WTC11 (cell line): ENCODE results near the gene POLDIP2.

Experiments
- NR1H2 ChIP-seq: sonication (generic); formaldehyde crosslinking; IDR thresholded peaks from 2 replicates; pipeline ENCODE4 v1.9.0; 2021; ENCODE audit warnings: mild to moderate bottlenecking, moderate library complexity, missing genetic modification reagents
- ZNF263 ChIP-seq: sonication (generic); formaldehyde crosslinking; IDR thresholded peaks from 2 replicates; pipeline ENCODE4 v1.8.1; 2022; ENCODE audit warnings: low read depth, mild to moderate bottlenecking, moderate library complexity, missing genetic modification reagents
- TF ChIP-seq, protein P1 (sequence below): fragments of 200-600 bp; IDR thresholded peaks from 2 replicates; pipeline ENCODE4 v1.8.0; 2022; ENCODE audit warnings: antibody characterized with exemption
- TF ChIP-seq, protein P2 (sequence below): sonication (generic); formaldehyde crosslinking; IDR thresholded peaks from 2 replicates; pipeline ENCODE4 v1.8.1; 2023; ENCODE audit warnings: mild to moderate bottlenecking, missing genetic modification reagents, moderate library complexity
- TF ChIP-seq, protein P3 (sequence below): sonication (generic); formaldehyde crosslinking; IDR thresholded peaks from 2 replicates; pipeline ENCODE4 v1.8.1; 2022; ENCODE audit warnings: mild to moderate bottlenecking, moderate library complexity, missing genetic modification reagents
- TF ChIP-seq, protein P4 (sequence below): sonication (generic); formaldehyde crosslinking; IDR thresholded peaks from 2 replicates; pipeline ENCODE4 v1.8.1; 2023; ENCODE audit warnings: mild to moderate bottlenecking, missing genetic modification reagents, borderline replicate concordance
- TF ChIP-seq, protein P5 (sequence below): sonication (generic); formaldehyde crosslinking; IDR thresholded peaks from 2 replicates; pipeline ENCODE4 v1.8.0; 2022; ENCODE audit warnings: mild to moderate bottlenecking, missing genetic modification reagents
- TF ChIP-seq, protein P6 (sequence below): sonication (generic); formaldehyde crosslinking; IDR thresholded peaks from 2 replicates; pipeline ENCODE4 v1.8.0; 2022; ENCODE audit warnings: mild to moderate bottlenecking, missing genetic modification reagents

DNA sequence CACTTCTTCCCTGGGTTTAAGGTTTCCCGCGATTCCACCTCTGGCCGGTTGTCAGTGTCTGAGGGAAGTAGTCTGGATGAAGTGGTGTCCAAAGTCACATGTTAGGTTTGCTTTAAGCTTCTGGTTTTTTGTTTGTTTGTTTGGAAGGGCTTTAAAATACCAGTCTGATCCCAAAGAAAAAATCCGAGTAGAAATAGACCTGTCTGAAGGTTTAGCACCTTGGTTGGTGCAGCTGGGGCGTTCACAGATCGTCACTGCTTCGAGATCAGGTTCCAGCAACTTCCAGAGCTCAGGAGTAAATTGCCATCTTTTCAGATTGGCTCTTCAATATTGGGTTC lies 37.8 kb downstream of the POLDIP2 start:
- TF ChIP-seq, protein P1, sequence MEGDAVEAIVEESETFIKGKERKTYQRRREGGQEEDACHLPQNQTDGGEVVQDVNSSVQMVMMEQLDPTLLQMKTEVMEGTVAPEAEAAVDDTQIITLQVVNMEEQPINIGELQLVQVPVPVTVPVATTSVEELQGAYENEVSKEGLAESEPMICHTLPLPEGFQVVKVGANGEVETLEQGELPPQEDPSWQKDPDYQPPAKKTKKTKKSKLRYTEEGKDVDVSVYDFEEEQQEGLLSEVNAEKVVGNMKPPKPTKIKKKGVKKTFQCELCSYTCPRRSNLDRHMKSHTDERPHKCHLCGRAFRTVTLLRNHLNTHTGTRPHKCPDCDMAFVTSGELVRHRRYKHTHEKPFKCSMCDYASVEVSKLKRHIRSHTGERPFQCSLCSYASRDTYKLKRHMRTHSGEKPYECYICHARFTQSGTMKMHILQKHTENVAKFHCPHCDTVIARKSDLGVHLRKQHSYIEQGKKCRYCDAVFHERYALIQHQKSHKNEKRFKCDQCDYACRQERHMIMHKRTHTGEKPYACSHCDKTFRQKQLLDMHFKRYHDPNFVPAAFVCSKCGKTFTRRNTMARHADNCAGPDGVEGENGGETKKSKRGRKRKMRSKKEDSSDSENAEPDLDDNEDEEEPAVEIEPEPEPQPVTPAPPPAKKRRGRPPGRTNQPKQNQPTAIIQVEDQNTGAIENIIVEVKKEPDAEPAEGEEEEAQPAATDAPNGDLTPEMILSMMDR, result no peak
- TF ChIP-seq, protein P2, sequence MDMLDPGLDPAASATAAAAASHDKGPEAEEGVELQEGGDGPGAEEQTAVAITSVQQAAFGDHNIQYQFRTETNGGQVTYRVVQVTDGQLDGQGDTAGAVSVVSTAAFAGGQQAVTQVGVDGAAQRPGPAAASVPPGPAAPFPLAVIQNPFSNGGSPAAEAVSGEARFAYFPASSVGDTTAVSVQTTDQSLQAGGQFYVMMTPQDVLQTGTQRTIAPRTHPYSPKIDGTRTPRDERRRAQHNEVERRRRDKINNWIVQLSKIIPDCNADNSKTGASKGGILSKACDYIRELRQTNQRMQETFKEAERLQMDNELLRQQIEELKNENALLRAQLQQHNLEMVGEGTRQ (CRISPR knock-in tag), result no peak
- TF ChIP-seq ZNF263 (CRISPR knock-in tag) (no peak), NR1H2 (CRISPR knock-in tag) (no peak)
- TF ChIP-seq, protein P3, sequence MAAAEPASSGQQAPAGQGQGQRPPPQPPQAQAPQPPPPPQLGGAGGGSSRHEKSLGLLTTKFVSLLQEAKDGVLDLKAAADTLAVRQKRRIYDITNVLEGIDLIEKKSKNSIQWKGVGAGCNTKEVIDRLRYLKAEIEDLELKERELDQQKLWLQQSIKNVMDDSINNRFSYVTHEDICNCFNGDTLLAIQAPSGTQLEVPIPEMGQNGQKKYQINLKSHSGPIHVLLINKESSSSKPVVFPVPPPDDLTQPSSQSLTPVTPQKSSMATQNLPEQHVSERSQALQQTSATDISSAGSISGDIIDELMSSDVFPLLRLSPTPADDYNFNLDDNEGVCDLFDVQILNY (CRISPR knock-in tag), result no peak
- TF ChIP-seq, protein P4, sequence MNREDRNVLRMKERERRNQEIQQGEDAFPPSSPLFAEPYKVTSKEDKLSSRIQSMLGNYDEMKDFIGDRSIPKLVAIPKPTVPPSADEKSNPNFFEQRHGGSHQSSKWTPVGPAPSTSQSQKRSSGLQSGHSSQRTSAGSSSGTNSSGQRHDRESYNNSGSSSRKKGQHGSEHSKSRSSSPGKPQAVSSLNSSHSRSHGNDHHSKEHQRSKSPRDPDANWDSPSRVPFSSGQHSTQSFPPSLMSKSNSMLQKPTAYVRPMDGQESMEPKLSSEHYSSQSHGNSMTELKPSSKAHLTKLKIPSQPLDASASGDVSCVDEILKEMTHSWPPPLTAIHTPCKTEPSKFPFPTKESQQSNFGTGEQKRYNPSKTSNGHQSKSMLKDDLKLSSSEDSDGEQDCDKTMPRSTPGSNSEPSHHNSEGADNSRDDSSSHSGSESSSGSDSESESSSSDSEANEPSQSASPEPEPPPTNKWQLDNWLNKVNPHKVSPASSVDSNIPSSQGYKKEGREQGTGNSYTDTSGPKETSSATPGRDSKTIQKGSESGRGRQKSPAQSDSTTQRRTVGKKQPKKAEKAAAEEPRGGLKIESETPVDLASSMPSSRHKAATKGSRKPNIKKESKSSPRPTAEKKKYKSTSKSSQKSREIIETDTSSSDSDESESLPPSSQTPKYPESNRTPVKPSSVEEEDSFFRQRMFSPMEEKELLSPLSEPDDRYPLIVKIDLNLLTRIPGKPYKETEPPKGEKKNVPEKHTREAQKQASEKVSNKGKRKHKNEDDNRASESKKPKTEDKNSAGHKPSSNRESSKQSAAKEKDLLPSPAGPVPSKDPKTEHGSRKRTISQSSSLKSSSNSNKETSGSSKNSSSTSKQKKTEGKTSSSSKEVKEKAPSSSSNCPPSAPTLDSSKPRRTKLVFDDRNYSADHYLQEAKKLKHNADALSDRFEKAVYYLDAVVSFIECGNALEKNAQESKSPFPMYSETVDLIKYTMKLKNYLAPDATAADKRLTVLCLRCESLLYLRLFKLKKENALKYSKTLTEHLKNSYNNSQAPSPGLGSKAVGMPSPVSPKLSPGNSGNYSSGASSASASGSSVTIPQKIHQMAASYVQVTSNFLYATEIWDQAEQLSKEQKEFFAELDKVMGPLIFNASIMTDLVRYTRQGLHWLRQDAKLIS (CRISPR knock-in tag), result no peak
- TF ChIP-seq, protein P5, sequence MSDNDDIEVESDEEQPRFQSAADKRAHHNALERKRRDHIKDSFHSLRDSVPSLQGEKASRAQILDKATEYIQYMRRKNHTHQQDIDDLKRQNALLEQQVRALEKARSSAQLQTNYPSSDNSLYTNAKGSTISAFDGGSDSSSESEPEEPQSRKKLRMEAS (CRISPR knock-in tag), result no peak
- TF ChIP-seq, protein P6, sequence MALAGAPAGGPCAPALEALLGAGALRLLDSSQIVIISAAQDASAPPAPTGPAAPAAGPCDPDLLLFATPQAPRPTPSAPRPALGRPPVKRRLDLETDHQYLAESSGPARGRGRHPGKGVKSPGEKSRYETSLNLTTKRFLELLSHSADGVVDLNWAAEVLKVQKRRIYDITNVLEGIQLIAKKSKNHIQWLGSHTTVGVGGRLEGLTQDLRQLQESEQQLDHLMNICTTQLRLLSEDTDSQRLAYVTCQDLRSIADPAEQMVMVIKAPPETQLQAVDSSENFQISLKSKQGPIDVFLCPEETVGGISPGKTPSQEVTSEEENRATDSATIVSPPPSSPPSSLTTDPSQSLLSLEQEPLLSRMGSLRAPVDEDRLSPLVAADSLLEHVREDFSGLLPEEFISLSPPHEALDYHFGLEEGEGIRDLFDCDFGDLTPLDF (CRISPR knock-in tag), result no peak
